ENCODE results near the gene MACF1.

MACF1 gene

DNA sequence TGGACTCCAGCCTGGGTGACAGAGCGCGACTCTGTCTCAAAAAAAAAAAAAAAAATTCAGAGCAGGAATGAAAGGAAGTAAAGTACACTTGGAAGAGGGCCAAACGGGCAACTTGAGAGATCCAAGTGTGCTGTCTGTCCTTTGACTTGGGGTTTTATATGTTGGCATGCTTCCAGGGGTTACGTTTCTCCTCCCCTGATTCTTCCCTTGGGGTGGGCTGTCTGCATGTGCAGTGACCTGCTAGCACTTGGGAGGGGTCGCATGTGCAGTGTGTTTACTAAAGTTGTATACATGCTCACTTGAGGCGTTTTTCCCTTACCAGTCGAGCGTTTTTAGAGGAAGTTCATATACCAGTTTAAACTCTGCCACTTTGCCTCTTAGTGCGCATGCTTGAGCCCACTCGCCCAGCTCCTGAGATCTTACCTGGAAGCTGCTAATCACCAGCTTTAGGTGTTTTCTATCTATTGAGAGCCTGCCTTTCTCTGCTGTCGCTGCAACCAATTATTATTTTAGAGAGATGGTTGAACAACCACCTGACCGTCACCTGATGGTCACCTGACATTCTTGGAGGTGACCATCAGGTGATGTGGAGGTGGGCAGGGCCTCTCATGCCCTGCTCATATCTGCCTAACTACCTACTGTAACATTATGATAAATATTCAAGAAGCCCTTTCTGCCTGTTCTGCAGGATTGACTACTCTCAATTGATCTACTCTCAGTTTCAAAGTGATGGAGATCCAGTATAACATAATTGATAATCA lies 140.1 kb downstream of the MACF1 start:
- in situ Hi-C loops (cut with MboI; ENCODE audit: low pct_unique_long_range_greater_than_20kb, low sequenced_read_pairs, unreplicated experiment): no loop called here
- TF ChIP-seq CTCF (IDR thresholded peaks at IDR 0.05; ENCODE audit: extremely low read depth, insufficient read depth, missing control alignments): no peak

GRCh38 chr1:39346872-39347271 lies 142.4 kb downstream of the MACF1 start:
- no peak for DNase-seq (ENCODE audit: low spot score)
- no peak for TF ChIP-seq CTCF (IDR thresholded peaks at IDR 0.05; ENCODE audit: extremely low read depth, insufficient read depth, missing control alignments)
- in situ Hi-C loops (cut with MboI; ENCODE audit: low pct_unique_long_range_greater_than_20kb, low sequenced_read_pairs, unreplicated experiment): no loop called here

More for the DNA sequence above, 140.1 kb downstream of the MACF1 start:
- DNase-seq (ENCODE audit: low spot score): no peak

- in situ Hi-C loops (cut with MboI; ENCODE audit: low pct_unique_long_range_greater_than_20kb, low sequenced_read_pairs, unreplicated experiment): no loop called here
- DNase-seq (ENCODE audit: low spot score): no peak
- no peak for TF ChIP-seq CTCF (IDR thresholded peaks at IDR 0.05; ENCODE audit: extremely low read depth, insufficient read depth, missing control alignments)
Observed at GRCh38 chr1:39348278-39348677, 143.8 kb downstream of the MACF1 start.

DNA sequence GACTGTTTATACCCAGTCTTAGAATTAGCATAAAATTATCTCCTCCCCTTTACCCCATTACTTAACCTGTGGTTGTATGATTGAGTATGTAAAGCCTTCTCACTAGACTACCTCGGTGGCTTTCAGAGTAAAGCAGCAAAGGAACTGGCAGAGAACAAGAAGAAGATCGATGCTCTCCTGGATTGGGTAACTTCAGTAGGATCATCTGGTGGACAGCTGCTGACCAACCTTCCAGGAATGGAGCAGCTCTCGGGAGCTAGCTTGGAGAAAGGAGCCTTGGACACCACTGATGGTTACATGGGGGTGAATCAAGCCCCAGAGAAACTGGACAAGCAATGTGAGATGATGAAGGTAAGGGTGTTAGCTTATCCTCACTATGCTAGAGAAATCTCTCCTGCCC lies 148.4 kb downstream of the MACF1 start:
- TF ChIP-seq CTCF (IDR thresholded peaks at IDR 0.05; ENCODE audit: extremely low read depth, insufficient read depth, missing control alignments): no peak
- in situ Hi-C loops (cut with MboI; ENCODE audit: low pct_unique_long_range_greater_than_20kb, low sequenced_read_pairs, unreplicated experiment): no loop called here
- DNase-seq (ENCODE audit: low spot score): no peak

DNA sequence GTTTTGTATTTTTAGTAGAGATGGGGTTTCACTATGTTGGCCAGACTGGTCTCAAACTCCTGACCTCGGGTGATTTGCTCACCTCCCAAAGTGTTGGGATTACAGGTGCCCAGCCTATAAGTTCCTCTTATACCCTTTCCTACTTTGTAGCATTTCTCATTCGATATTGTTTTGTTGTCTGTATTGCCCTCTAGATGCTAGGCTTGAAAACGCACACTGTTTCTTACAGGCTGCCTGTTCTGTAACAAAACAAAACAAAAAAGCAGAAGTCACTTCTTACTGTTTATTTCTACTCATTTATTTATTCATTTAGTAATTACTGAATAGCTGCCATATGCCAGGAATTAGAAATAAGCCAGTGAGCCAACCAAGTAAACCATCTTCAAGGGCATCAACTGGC lies 150.1 kb downstream of the MACF1 start:
- in situ Hi-C loops (cut with MboI; ENCODE audit: low pct_unique_long_range_greater_than_20kb, low sequenced_read_pairs, unreplicated experiment): no loop called here
- no peak for DNase-seq (ENCODE audit: low spot score)
- peak; percentile 15 for TF ChIP-seq CTCF (IDR thresholded peaks at IDR 0.05; ENCODE audit: extremely low read depth, insufficient read depth, missing control alignments)

- in situ Hi-C loops (cut with MboI; ENCODE audit: low pct_unique_long_range_greater_than_20kb, low sequenced_read_pairs, unreplicated experiment): no loop called here
- TF ChIP-seq CTCF (IDR thresholded peaks at IDR 0.05; ENCODE audit: extremely low read depth, insufficient read depth, missing control alignments): no peak
- DNase-seq (ENCODE audit: low spot score): no peak
Observed at GRCh38 chr1:39358491-39358890, 154.0 kb downstream of the MACF1 start.
